Measurements from ENCODE around the gene SERPINA10. TPM values are rescaled to one million over a fixed set of nuclear protein-coding genes. Genes with fewer than 3 reads are reported as not detected.

Gene SERPINA10
- total and polyA plus RNA-seq, 2 of the 13 experiments (the other 11 are each of a cell fraction or from before 2014, with no cell fraction given), result 20.1 to 20.2 TPM

GRCh38 chr14:94306047-94306978 is 13.2 kb upstream of the SERPINA10 start (continued):
- TF ChIP-seq TEAD3 (CRISPR knock-in tag; optimal IDR thresholded peaks at IDR 0.05; ENCODE audit: borderline replicate concordance) (peak; percentile 30), ZNF30 (CRISPR knock-in tag; IDR thresholded peaks at IDR 0.05) (no peak), KLF11 (CRISPR knock-in tag; IDR thresholded peaks at IDR 0.05) (no peak), BATF2 (CRISPR knock-in tag; IDR thresholded peaks at IDR 0.05) (no peak), ZNF713 (CRISPR knock-in tag; IDR thresholded peaks at IDR 0.05) (no peak), EED (CRISPR knock-in tag; IDR thresholded peaks at IDR 0.05) (no peak), ZNF274 (CRISPR knock-in tag; IDR thresholded peaks at IDR 0.05) (no peak), HBP1 (CRISPR knock-in tag; IDR thresholded peaks at IDR 0.05; ENCODE audit: low read depth) (no peak)

- 85% methylated on average over 2 of the region's 2 CpGs for WGBS (ENCODE audit: low lambda C conversion rate)
- H3K9ac ChIP-seq (ENCODE audit: insufficient read depth, low read depth, low read length), result no peak overlapping the region
- H4K20me1 ChIP-seq (ENCODE audit: insufficient read depth, low read length), result no peaks in the 10 kb centered on the region
- FAIRE-seq, result no peak
- H3K4me1 ChIP-seq (ENCODE audit: insufficient read depth, low read length), result peaks cover 14% of the 10 kb centered on the region
- intact Hi-C loops (cut with micrococcal nuclease; ENCODE audit: unreplicated experiment), result no loop called here
- H3K4me3 ChIP-seq (replicated peaks in 1 of 3; ENCODE audit: insufficient read depth in 1 of 3, low read depth in 2 of 3, low read length in 3 of 3), result no peak overlapping the region
- no peak overlapping the region for H3K27ac ChIP-seq (ENCODE audit: extremely low read length, insufficient read depth, low read length)
- no TSS peak for BruUV-seq (replicated peaks)
- no peak for DNase-seq (ENCODE audit: low spot score)
- no peak for ATAC-seq
- in situ Hi-C loops (cut with HindIII; ENCODE audit: extremely low pct_ligation_motif_present, low pct_unique_long_range_greater_than_20kb), result loop anchor here (5.0 to 10.0 kb wide), 2 partner anchors 168 to 251 kb away; no protein-coding TSS in a partner anchor
- peaks cover 32 to 73% of the 10 kb centered on the region in 2 experiments for H3K36me3 ChIP-seq (replicated peaks in 1 of 2; ENCODE audit: control insufficient read depth in 1 of 2, insufficient read depth in 2 of 2, low read length in 2 of 2)
- 0 out of 2 replicates have a peak, but pooled peaks cover 6% of the 10 kb centered on the region for H3K9me3 ChIP-seq (ENCODE audit: low read length)
- no peaks in the 10 kb centered on the region for H3K27me3 ChIP-seq (ENCODE audit: control insufficient read depth in 1 of 2, insufficient read depth in 2 of 2, low read length in 2 of 2)
- H3K4me2 ChIP-seq (ENCODE audit: low read depth, low read length), result no peak overlapping the region
- H3K79me2 ChIP-seq (ENCODE audit: insufficient read depth, low read length), result no peaks in the 10 kb centered on the region
- POLR2A ChIA-PET, result interaction anchor here (0.6 to 1.9 kb wide), 3 partner anchors 11 to 276 kb away, joined by 3 to 18 read pairs (median 4); partner anchors contain the start of gene SERPINA10
- CTCF ChIA-PET (ENCODE audit: low intra/inter-chr PET ratio, low total read pairs), result no interaction called here
- H2AFZ ChIP-seq (ENCODE audit: low read length), result no peak overlapping the region
- no peak for TF ChIP-seq E2F5 (CRISPR knock-in tag; conservative IDR thresholded peaks at IDR 0.05)
- TF ChIP-seq PAXIP1 (CRISPR knock-in tag; conservative IDR thresholded peaks at IDR 0.05), result no peak
- TF ChIP-seq ZBTB26 (CRISPR knock-in tag; IDR thresholded peaks at IDR 0.05; ENCODE audit: borderline replicate concordance), result no peak
- no peak for TF ChIP-seq FOXC1 (CRISPR knock-in tag; IDR thresholded peaks at IDR 0.05; ENCODE audit: borderline replicate concordance)
- TF ChIP-seq ZNF230 (CRISPR knock-in tag; IDR thresholded peaks at IDR 0.05), result no peak
Observed at GRCh38 chr14:94305620-94306019, 12.6 kb upstream of the SERPINA10 start.

Data from HepG2 (cell line).